PC-3 (cell line): ENCODE measurements around the gene CAMTA1. TPM values are rescaled to one million over a fixed set of nuclear protein-coding genes. Genes with fewer than 3 reads are reported as not detected.

Source experiments
- ATAC-seq: fragments of 200-7000 bp; cut with Tn5 transposase; 2 replicates; pipeline ENCODE4 v1.9.1; 2020; ENCODE audit warnings: mild to moderate bottlenecking, moderate library complexity
- BruUV-seq: library from RNA; stranded (reverse); fragments of 400-500 nt; replicated peaks from 2 replicates; lab custom pipeline; 2021; lab: Mats Ljungman, UMichigan
- CTCF ChIA-PET: fragments of 300-600 bp; sonication (Branson Sonifier 250); formaldehyde crosslinking; loops from one replicate; lab custom pipeline; 2022; ENCODE audit warnings: antibody characterized with exemption; lab: Charles Lee
- POLR2A ChIA-PET: fragments of 300-600 bp; sonication (Branson Sonifier 250); formaldehyde crosslinking; loops from one replicate; lab custom pipeline; 2022; ENCODE audit warnings: antibody characterized with exemption; ENCODE audit not compliant: unreplicated experiment; lab: Charles Lee
- DNase-seq: peaks from one replicate; pipeline ENCODE4 v3.0.0-alpha.2; 2015
- H2AFZ ChIP-seq: fragments of 300-600 bp; sonication (generic); 2 replicates; pipeline ENCODE4 v1.6.0; 2016; ENCODE audit warnings: antibody characterized with exemption, low read length
- H3F3A ChIP-seq: fragments of 300-600 bp; sonication (generic); one replicate; pipeline ENCODE4 v1.6.0; 2017; ENCODE audit warnings: antibody characterized with exemption, low read length, control low read depth, mild to moderate bottlenecking; ENCODE audit not compliant: unreplicated experiment
- H3K27ac ChIP-seq: fragments of 300-600 bp; sonication (generic); 2 replicates; pipeline ENCODE4 v1.5.1; 2016; ENCODE audit warnings: mild to moderate bottlenecking, low read length
- H3K27me3 ChIP-seq: fragments of 300-600 bp; sonication (generic); 2 replicates; pipeline ENCODE4 v1.6.1; 2016; ENCODE audit warnings: low read length, mixed read lengths
- H3K36me3 ChIP-seq: fragments of 300-600 bp; sonication (generic); 2 replicates; pipeline ENCODE4 v1.6.1; 2016; ENCODE audit warnings: low read depth, mixed run types, low read length, mixed read lengths
- H3K4me1 ChIP-seq: fragments of 300-600 bp; sonication (generic); 2 replicates; pipeline ENCODE4 v1.5.1; 2016; ENCODE audit warnings: low read length; ENCODE audit not compliant: insufficient read depth
- H3K4me2 ChIP-seq: fragments of 300-600 bp; sonication (generic); 2 replicates; pipeline ENCODE4 v1.6.0; 2016; ENCODE audit warnings: low read length
- H3K4me3 ChIP-seq: fragments of 300-600 bp; sonication (generic); 2 replicates; pipeline ENCODE4 v1.5.1; 2016; ENCODE audit warnings: mild to moderate bottlenecking, low read length, mixed read lengths
- H3K79me2 ChIP-seq: fragments of 300-600 bp; sonication (generic); 2 replicates; pipeline ENCODE4 v1.6.1; 2017; ENCODE audit warnings: low read length, mixed read lengths
- H3K9ac ChIP-seq: fragments of 300-600 bp; sonication (generic); 2 replicates; pipeline ENCODE4 v1.6.0; 2016; ENCODE audit warnings: mild to moderate bottlenecking, low read length
- H3K9me2 ChIP-seq: fragments of 300-600 bp; sonication (generic); replicated peaks from 2 replicates; pipeline ENCODE4 v1.6.1; 2016; ENCODE audit warnings: mixed run types, low read length, mixed read lengths
- H3K9me3 ChIP-seq: fragments of 300-600 bp; sonication (generic); 2 replicates; pipeline ENCODE4 v1.6.1; 2016; ENCODE audit warnings: low read length, mixed read lengths
- H4K20me1 ChIP-seq: fragments of 300-600 bp; sonication (generic); 2 replicates; pipeline ENCODE4 v1.6.1; 2016; ENCODE audit warnings: low read length, mixed read lengths
- EZH2 ChIP-seq: fragments of 300-600 bp; sonication (generic); IDR thresholded peaks from one replicate; pipeline ENCODE4 v1.6.1; 2017; ENCODE audit warnings: antibody characterized with exemption, mild to moderate bottlenecking, low read length; ENCODE audit not compliant: unreplicated experiment
- EZH2phosphoT487 ChIP-seq: fragments of 300-600 bp; sonication (generic); IDR thresholded peaks from 2 replicates; pipeline ENCODE4 v1.6.1; 2018; ENCODE audit warnings: mild to moderate bottlenecking, antibody characterized with exemption, low read length, borderline replicate concordance
- intact Hi-C: fragments of 100-400 bp; cut with micrococcal nuclease; formaldehyde crosslinking; loops from 2 replicates; pipeline ENCODE4 v1.9.0; 2023
- total RNA-seq: library from RNA; depleted of rRNA; stranded (reverse); fragments of >200 nt; gene quantifications from 2 replicates; pipeline ENCODE4 v1.2.3, GENCODE V29; 2014
- TF ChIP-seq, protein P1 (sequence below): fragments of 300-600 bp; sonication (generic); conservative IDR thresholded peaks from 2 replicates; pipeline ENCODE4 v1.5.1; 2017; ENCODE audit warnings: antibody characterized with exemption, low read depth, mild to moderate bottlenecking, low read length

Gene CAMTA1
- total RNA-seq, 1 experiment from 2014 or later = 40.8 TPM

DNA sequence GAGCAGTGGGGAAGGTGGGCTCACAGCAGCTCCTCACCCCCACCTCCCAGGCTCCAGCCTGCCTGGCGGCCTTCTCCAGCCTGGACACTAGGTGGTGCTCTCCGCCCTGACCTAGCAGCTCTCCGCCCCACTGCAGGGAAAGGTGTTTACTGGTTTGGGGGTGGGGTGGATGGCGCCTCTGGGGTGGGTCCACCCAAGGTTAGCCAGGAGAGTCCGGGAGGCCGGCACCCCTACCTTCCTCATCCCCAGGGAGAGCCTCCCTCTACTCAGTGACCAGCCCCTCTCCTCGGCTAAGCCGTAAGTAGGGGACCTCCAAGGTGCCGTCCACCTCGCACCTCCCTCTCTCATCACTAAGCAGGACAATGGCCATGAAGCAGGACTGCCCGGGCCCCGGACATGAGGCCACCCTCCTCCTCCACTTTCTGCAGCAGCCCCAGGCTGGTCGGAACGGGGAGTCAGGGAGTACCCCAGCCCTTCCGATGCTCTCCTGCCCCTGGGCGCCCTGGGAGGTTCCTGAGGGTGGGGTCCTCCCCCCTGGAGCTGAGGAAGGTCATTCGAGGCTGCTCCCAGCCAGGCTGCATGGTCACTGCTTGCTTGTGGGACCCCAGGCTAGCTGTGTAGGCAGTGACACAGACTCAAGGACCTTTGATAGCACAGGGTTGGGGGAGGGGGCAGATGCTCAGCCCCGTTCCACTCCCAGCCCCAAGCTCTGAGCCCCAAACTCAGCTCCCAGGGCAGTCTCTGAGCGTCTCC, 884.5 kb downstream of the CAMTA1 start:
- BruUV-seq = no TSS peak
- peak overlapping the region; percentile 51 for H3K4me2 ChIP-seq
- no peaks in the 10 kb centered on the region for H3K9me2 ChIP-seq
- peak overlapping the region; percentile 56 for H2AFZ ChIP-seq
- POLR2A ChIA-PET = no interaction called here
- H3K27me3 ChIP-seq = peaks cover under 1% of the 10 kb centered on the region; the same call in 1 of the 2 replicates
- ATAC-seq (peak; percentile 58), DNase-seq (peak; percentile 48)
- H3K9ac ChIP-seq = no peak overlapping the region
- H3K79me2 ChIP-seq = no peaks in the 10 kb centered on the region
- CTCF ChIA-PET = interaction anchor here (0.5 to 4.2 kb wide), 2 partner anchors 10 to 84 kb away, joined by 4 to 92 read pairs; no protein-coding TSS in a partner anchor
- H4K20me1 ChIP-seq = no peaks in the 10 kb centered on the region
- H3K4me3 ChIP-seq = peak overlapping the region; percentile 43
- H3F3A ChIP-seq = no peaks in the 10 kb centered on the region
- TF ChIP-seq EZH2 = no peak
- TF ChIP-seq, protein P1, sequence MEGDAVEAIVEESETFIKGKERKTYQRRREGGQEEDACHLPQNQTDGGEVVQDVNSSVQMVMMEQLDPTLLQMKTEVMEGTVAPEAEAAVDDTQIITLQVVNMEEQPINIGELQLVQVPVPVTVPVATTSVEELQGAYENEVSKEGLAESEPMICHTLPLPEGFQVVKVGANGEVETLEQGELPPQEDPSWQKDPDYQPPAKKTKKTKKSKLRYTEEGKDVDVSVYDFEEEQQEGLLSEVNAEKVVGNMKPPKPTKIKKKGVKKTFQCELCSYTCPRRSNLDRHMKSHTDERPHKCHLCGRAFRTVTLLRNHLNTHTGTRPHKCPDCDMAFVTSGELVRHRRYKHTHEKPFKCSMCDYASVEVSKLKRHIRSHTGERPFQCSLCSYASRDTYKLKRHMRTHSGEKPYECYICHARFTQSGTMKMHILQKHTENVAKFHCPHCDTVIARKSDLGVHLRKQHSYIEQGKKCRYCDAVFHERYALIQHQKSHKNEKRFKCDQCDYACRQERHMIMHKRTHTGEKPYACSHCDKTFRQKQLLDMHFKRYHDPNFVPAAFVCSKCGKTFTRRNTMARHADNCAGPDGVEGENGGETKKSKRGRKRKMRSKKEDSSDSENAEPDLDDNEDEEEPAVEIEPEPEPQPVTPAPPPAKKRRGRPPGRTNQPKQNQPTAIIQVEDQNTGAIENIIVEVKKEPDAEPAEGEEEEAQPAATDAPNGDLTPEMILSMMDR = peak; percentile 84
- no peaks in the 10 kb centered on the region for H3K4me1 ChIP-seq
- H3K9me3 ChIP-seq = no peaks in the 10 kb centered on the region
- H3K27ac ChIP-seq = no peak overlapping the region
- intact Hi-C loops = loop anchor here (5.0 to 10.0 kb wide), 2 partner anchors 233 to 295 kb away; partner anchors contain the start of gene PARK7
- H3K36me3 ChIP-seq = no peaks in the 10 kb centered on the region

DNA sequence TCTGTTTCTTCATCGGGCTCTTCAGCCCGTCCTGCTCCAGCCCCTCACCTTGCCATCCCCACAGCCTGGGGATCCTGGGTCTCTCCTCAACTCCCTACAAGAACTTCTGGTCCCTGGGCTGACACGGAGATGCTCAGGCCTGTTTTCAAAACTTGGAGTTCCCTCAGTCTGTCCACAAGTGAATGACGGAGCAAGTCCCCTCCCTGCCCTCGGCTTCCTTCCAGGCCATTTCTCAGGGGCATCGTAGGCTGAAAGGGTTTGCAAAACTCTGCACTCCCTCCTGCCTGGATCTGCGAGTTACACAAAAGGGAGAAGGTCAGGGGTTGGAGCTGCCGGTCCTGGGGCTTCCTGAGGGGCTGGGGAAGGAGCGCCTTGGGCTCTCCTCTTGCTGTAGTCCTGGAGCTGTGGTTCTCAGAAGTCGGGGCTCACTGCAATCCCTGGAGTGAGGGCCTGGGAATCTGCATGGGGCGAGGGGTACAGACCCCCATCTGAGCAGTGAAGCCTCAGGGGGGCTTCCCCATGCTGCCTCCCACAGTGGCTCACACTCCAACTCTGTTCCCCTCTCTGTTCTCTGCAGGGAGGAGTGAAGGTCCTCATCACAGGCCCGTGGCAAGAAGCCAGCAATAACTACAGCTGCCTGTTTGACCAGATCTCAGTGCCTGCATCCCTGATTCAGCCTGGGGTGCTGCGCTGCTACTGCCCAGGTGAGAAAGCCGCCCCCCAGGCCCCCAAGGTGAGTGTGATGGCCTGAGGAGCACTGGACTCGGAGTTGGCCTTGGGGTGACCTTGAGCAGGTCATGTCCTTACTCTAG, 885.3 kb downstream of the CAMTA1 start:
- no peak for DNase-seq
- no peaks in the 10 kb centered on the region for H3K36me3 ChIP-seq
- no peak overlapping the region for H2AFZ ChIP-seq
- no peaks in the 10 kb centered on the region for H3K4me1 ChIP-seq
- POLR2A ChIA-PET = no interaction called here
- ATAC-seq = no peak
- H3K79me2 ChIP-seq = no peaks in the 10 kb centered on the region
- BruUV-seq = no TSS peak
- no peaks in the 10 kb centered on the region for H4K20me1 ChIP-seq
- no peaks in the 10 kb centered on the region for H3K9me3 ChIP-seq
- H3K27ac ChIP-seq = no peak overlapping the region
- no peaks in the 10 kb centered on the region for H3K9me2 ChIP-seq
- peaks cover 9% of the 10 kb centered on the region; the same call in 1 of the 2 replicates for H3K27me3 ChIP-seq
- TF ChIP-seq EZH2 = no peak
- TF ChIP-seq, protein P1 = no peak
- no peak for TF ChIP-seq EZH2phosphoT487
- no peak overlapping the region for H3K4me2 ChIP-seq
- no peak overlapping the region for H3K4me3 ChIP-seq
- CTCF ChIA-PET = interaction anchor here (4.2 kb wide), 1 partner anchor 83 kb away, joined by 92 read pairs; no protein-coding TSS in a partner anchor
- intact Hi-C loops = no loop called here
- no peaks in the 10 kb centered on the region for H3F3A ChIP-seq
- H3K9ac ChIP-seq = no peak overlapping the region
